ENCODE data around the gene FBXO21.

DNA sequence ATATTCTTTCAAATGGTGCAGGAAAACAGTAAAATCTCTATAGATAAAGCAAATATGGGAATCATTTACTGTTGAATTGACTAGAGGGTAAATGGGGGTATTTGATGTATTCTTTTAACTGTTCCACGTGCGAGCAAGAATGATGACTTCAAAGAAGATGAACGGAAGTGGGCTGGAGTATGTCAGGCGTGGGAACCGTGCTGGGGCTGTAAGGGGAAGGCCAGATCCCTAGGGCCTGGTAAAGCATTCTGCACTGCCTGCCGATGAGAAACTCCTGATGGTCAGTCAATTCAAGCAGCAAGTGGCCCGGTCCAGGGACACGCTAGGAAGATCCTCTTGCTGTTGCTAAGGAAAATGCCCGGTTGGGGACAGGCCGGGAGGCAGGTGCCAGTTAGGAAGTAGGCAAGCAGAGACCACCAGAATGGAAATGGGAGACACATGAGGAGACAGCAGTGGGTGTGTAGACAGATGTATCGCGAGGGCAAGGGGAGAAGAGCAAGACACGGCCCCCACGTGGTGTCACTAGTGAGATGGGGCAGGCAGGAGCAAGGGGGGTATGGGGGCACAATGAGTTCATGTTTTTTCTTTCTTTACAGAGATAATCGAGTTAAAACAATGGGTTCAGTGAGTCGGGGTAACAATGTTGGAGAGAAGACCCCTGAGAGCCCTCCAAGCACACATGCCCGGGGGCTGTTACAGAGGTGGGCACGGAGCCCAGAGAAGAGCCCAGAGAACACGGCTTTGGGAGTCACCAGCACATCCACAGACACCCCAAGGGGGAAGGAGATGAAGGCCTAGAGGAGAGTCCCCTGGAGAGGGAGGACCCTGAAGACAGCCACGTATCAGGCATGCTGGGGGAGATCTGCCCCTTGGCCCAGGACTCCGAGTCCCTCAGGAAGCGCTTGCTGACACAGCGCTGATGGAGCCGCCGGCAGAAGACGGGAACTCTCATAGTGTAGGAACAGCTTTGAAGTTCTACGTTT lies 37.2 kb downstream of the FBXO21 start:
- TF ChIP-seq, protein P1, sequence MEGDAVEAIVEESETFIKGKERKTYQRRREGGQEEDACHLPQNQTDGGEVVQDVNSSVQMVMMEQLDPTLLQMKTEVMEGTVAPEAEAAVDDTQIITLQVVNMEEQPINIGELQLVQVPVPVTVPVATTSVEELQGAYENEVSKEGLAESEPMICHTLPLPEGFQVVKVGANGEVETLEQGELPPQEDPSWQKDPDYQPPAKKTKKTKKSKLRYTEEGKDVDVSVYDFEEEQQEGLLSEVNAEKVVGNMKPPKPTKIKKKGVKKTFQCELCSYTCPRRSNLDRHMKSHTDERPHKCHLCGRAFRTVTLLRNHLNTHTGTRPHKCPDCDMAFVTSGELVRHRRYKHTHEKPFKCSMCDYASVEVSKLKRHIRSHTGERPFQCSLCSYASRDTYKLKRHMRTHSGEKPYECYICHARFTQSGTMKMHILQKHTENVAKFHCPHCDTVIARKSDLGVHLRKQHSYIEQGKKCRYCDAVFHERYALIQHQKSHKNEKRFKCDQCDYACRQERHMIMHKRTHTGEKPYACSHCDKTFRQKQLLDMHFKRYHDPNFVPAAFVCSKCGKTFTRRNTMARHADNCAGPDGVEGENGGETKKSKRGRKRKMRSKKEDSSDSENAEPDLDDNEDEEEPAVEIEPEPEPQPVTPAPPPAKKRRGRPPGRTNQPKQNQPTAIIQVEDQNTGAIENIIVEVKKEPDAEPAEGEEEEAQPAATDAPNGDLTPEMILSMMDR (IDR thresholded peaks at IDR 0.05), result no peak
- TF ChIP-seq POLR2AphosphoS5 (IDR thresholded peaks at IDR 0.05), result no peak
